ENCODE data around the gene CARS2. TPM values are rescaled to one million over a fixed set of nuclear protein-coding genes. Genes with fewer than 3 reads are reported as not detected.

Gene CARS2
- total RNA-seq, 1 donor = 107 TPM

- no peak for DNase-seq (ENCODE audit: low read depth)
- no peak overlapping the region for H3K4me3 ChIP-seq (ENCODE audit: low read depth, low read length)
- TF ChIP-seq CTCF (IDR thresholded peaks at IDR 0.05; ENCODE audit: insufficient read depth, low read depth, low read length) = no peak
Observed at GRCh38 chr13:110652764-110653163, 53.2 kb downstream of the CARS2 start.

- TF ChIP-seq CTCF (IDR thresholded peaks at IDR 0.05; ENCODE audit: insufficient read depth, low read depth, low read length) = no peak
- no peak overlapping the region for H3K4me3 ChIP-seq (ENCODE audit: low read depth, low read length)
- no peak for DNase-seq (ENCODE audit: low read depth)
Observed at GRCh38 chr13:110652231-110652730, 53.6 kb downstream of the CARS2 start.

GRCh38 chr13:110651726-110652230, 54.1 kb downstream of the CARS2 start:
- no peak for DNase-seq (ENCODE audit: low read depth)
- H3K4me3 ChIP-seq (ENCODE audit: low read depth, low read length) = no peak overlapping the region
- no peak for TF ChIP-seq CTCF (IDR thresholded peaks at IDR 0.05; ENCODE audit: insufficient read depth, low read depth, low read length)

GRCh38 chr13:110651271-110651670, 54.6 kb downstream of the CARS2 start:
- TF ChIP-seq CTCF (IDR thresholded peaks at IDR 0.05; ENCODE audit: insufficient read depth, low read depth, low read length) = no peak
- no peak for DNase-seq (ENCODE audit: low read depth)
- no peak overlapping the region for H3K4me3 ChIP-seq (ENCODE audit: low read depth, low read length)

GRCh38 chr13:110650436-110650835, 55.5 kb downstream of the CARS2 start:
- no peak overlapping the region for H3K4me3 ChIP-seq (ENCODE audit: low read depth, low read length)
- TF ChIP-seq CTCF (IDR thresholded peaks at IDR 0.05; ENCODE audit: insufficient read depth, low read depth, low read length) = no peak
- DNase-seq (ENCODE audit: low read depth) = no peak

- no peak for DNase-seq (ENCODE audit: low read depth)
- no peak for TF ChIP-seq CTCF (IDR thresholded peaks at IDR 0.05; ENCODE audit: insufficient read depth, low read depth, low read length)
- H3K4me3 ChIP-seq (ENCODE audit: low read depth, low read length) = no peak overlapping the region
Observed at GRCh38 chr13:110649551-110649950, 56.4 kb downstream of the CARS2 start.

- no peak overlapping the region for H3K4me3 ChIP-seq (ENCODE audit: low read depth, low read length)
- no peak for TF ChIP-seq CTCF (IDR thresholded peaks at IDR 0.05; ENCODE audit: insufficient read depth, low read depth, low read length)
- no peak for DNase-seq (ENCODE audit: low read depth)
Observed at GRCh38 chr13:110648848-110649421, 57.0 kb downstream of the CARS2 start.
